GM20000 (cell line): ENCODE measurements around the gene FAM174C.

Experiments used
- DNase-seq: peaks from one replicate; pipeline ENCODE4 v3.0.0; 2012; ENCODE audit warnings: low spot score
- CTCF ChIP-seq: IDR thresholded peaks from 2 replicates; pipeline ENCODE4 v1.5.1; 2012; ENCODE audit warnings: mild to moderate bottlenecking, control low read depth; ENCODE audit errors: extremely low read depth, missing control alignments

Gene FAM174C

GRCh38 chr19:1239420-1239795, 35.9 kb upstream of the FAM174C start:
- DNase-seq, result no peak
- no peak for TF ChIP-seq CTCF

- TF ChIP-seq CTCF, result peak; percentile 90
- peak; percentile 99 for DNase-seq
These were observed 35.3 kb upstream of the FAM174C start for GRCh38 chr19:1239796-1240737.

- no peak for DNase-seq
- no peak for TF ChIP-seq CTCF
These were observed 34.4 kb upstream of the FAM174C start for GRCh38 chr19:1240925-1241324.

GRCh38 chr19:1241417-1242095, 33.8 kb upstream of the FAM174C start, which contains the start of gene ATP5F1D:
Gene ATP5F1D, plus strand, starts transcription at chr19:1241751. Its CDS starts 100 bp downstream, at chr19:1241851.
- peak; percentile 98 for DNase-seq
- no peak for TF ChIP-seq CTCF

GRCh38 chr19:1243768-1244692, 31.3 kb upstream of the FAM174C start:
- DNase-seq, result peak; percentile 92
- peak; percentile 89 for TF ChIP-seq CTCF

GRCh38 chr19:1244693-1245451, 30.5 kb upstream of the FAM174C start:
- DNase-seq, result no peak
- TF ChIP-seq CTCF, result no peak
